ENCODE results near the gene MRPL17.

MRPL17 gene

GRCh38 chr11:6647836-6648235 is 35.3 kb downstream of the MRPL17 start:
- TF ChIP-seq CTCF (IDR thresholded peaks at IDR 0.05; ENCODE audit: insufficient read depth, low read depth, low read length, missing control alignments), result no peak
- DNase-seq (ENCODE audit: low read depth), result no peak
- no peak overlapping the region for H3K4me3 ChIP-seq (ENCODE audit: low read depth, low read length)

- DNase-seq (ENCODE audit: low read depth), result peak; percentile 68
- peak overlapping the region; percentile 2; the same call in 1 of the 2 replicates for H3K4me3 ChIP-seq (ENCODE audit: low read depth, low read length)
Measured at GRCh38 chr11:6646918-6647679, 36.0 kb downstream of the MRPL17 start.

GRCh38 chr11:6646576-6646917 is 36.6 kb downstream of the MRPL17 start:
- H3K4me3 ChIP-seq (ENCODE audit: low read depth, low read length), result peak overlapping the region; percentile 2; the same call in 1 of the 2 replicates
- no peak for TF ChIP-seq CTCF (IDR thresholded peaks at IDR 0.05; ENCODE audit: insufficient read depth, low read depth, low read length, missing control alignments)
- DNase-seq (ENCODE audit: low read depth), result peak; percentile 15

More at GRCh38 chr11:6646918-6647679, 36.0 kb downstream of the MRPL17 start:
- TF ChIP-seq CTCF (IDR thresholded peaks at IDR 0.05; ENCODE audit: insufficient read depth, low read depth, low read length, missing control alignments), result no peak

GRCh38 chr11:6646071-6646470 is 37.1 kb downstream of the MRPL17 start:
- DNase-seq (ENCODE audit: low read depth), result peak; percentile 60
- no peak overlapping the region for H3K4me3 ChIP-seq (ENCODE audit: low read depth, low read length)
- no peak for TF ChIP-seq CTCF (IDR thresholded peaks at IDR 0.05; ENCODE audit: insufficient read depth, low read depth, low read length, missing control alignments)

- TF ChIP-seq CTCF (IDR thresholded peaks at IDR 0.05; ENCODE audit: insufficient read depth, low read depth, low read length, missing control alignments), result no peak
- DNase-seq (ENCODE audit: low read depth), result no peak
- H3K4me3 ChIP-seq (ENCODE audit: low read depth, low read length), result no peak overlapping the region
Measured at GRCh38 chr11:6642957-6643356, 40.2 kb downstream of the MRPL17 start.

GRCh38 chr11:6640985-6641701 is 42.0 kb downstream of the MRPL17 start:
- TF ChIP-seq CTCF (IDR thresholded peaks at IDR 0.05; ENCODE audit: insufficient read depth, low read depth, low read length, missing control alignments), result no peak
- no peak overlapping the region for H3K4me3 ChIP-seq (ENCODE audit: low read depth, low read length)
- DNase-seq (ENCODE audit: low read depth), result no peak
